Stimulated activated CD4-positive, alpha-beta T cell treated with anti-CD3 and anti-CD28 coated beads, Interleukin-4, amount 100 ng/mL, for 4 hours (primary cell): ENCODE data around the gene MSMB.

ENCODE experiments used
- DNase-seq, 2 experiments: peaks; one replicate each; pipeline ENCODE4 v3.0.0-alpha.2; 2020

MSMB gene

GRCh38 chr10:46031648-46032532 is 14.2 kb downstream of the MSMB start:
- no peak for DNase-seq

- DNase-seq, result peak; percentile 92 to 96
Measured at GRCh38 chr10:46030091-46030937, 15.8 kb downstream of the MSMB start, which contains the start of gene NCOA4. Gene NCOA4, minus strand, starts transcription at chr10:46030623. Its CDS starts 13,943 bp downstream, at chr10:46016680.

GRCh38 chr10:46029461-46030030 is 16.5 kb downstream of the MSMB start:
- DNase-seq, result no peak

- peak in 1 of 2 experiments; percentile 36 for DNase-seq
Measured at GRCh38 chr10:46028584-46029460, 17.2 kb downstream of the MSMB start.

- DNase-seq, result no peak
Measured at GRCh38 chr10:46026106-46026505, 20.0 kb downstream of the MSMB start.

GRCh38 chr10:46025406-46025805 is 20.7 kb downstream of the MSMB start:
- DNase-seq, result no peak

GRCh38 chr10:46024948-46025347 is 21.1 kb downstream of the MSMB start:
- DNase-seq, result no peak

GRCh38 chr10:46022978-46023702 is 22.9 kb downstream of the MSMB start:
- DNase-seq, result peak; percentile 70 to 71

GRCh38 chr10:46020344-46020657 is 25.8 kb downstream of the MSMB start:
- DNase-seq, result no peak

- DNase-seq, result no peak
Measured at GRCh38 chr10:46019569-46020343, 26.3 kb downstream of the MSMB start.

- DNase-seq, result no peak
Measured at GRCh38 chr10:46019177-46019528, 26.9 kb downstream of the MSMB start.

- no peak for DNase-seq
Measured at GRCh38 chr10:46018453-46019176, 27.5 kb downstream of the MSMB start.

- DNase-seq, result no peak
Measured at GRCh38 chr10:46017733-46018132, 28.3 kb downstream of the MSMB start.

- no peak for DNase-seq
Measured at GRCh38 chr10:46016811-46017210, 29.3 kb downstream of the MSMB start.

- DNase-seq, result no peak
Measured at GRCh38 chr10:46016190-46016589, 29.9 kb downstream of the MSMB start.

GRCh38 chr10:46014683-46015405 is 31.2 kb downstream of the MSMB start:
- DNase-seq, result no peak

GRCh38 chr10:46014206-46014605 is 31.9 kb downstream of the MSMB start:
- DNase-seq, result no peak

- no peak for DNase-seq
Measured at GRCh38 chr10:46012746-46013145, 33.3 kb downstream of the MSMB start.

GRCh38 chr10:46006219-46006618 is 39.9 kb downstream of the MSMB start:
- no peak for DNase-seq

GRCh38 chr10:46005383-46005782 is 40.7 kb downstream of the MSMB start:
- no peak for DNase-seq
